Measurements from ENCODE around the gene SLC5A6.
"Not testable (repeated sequence)": the region's sequence is repeated elsewhere in the genome, so short reads cannot be mapped to it uniquely, and the experiment has no call there.

The SLC5A6 gene

GRCh38 chr2:27203741-27204140 is 8.3 kb downstream of the SLC5A6 start:
- DNase-seq: no peak

- DNase-seq: no peak
These were observed 9.2 kb downstream of the SLC5A6 start for GRCh38 chr2:27202854-27203253.

GRCh38 chr2:27201675-27202074 is 10.4 kb downstream of the SLC5A6 start:
- no peak for DNase-seq

GRCh38 chr2:27199241-27199640 is 12.8 kb downstream of the SLC5A6 start:
- no peak for DNase-seq

GRCh38 chr2:27198627-27199026 is 13.4 kb downstream of the SLC5A6 start:
- DNase-seq: no peak

GRCh38 chr2:27198068-27198467 is 14.0 kb downstream of the SLC5A6 start:
- DNase-seq: not testable (repeated sequence)

- DNase-seq: not testable (repeated sequence)
These were observed 16.3 kb downstream of the SLC5A6 start for GRCh38 chr2:27195799-27196198.

GRCh38 chr2:27194538-27195354 is 17.3 kb downstream of the SLC5A6 start:
- DNase-seq: no peak

- peak; percentile 49 to 66 for DNase-seq
These were observed 20.8 kb downstream of the SLC5A6 start for GRCh38 chr2:27191070-27191829.

GRCh38 chr2:27189989-27190388 is 22.1 kb downstream of the SLC5A6 start:
- DNase-seq: no peak

- DNase-seq: no peak
These were observed 25.3 kb downstream of the SLC5A6 start for GRCh38 chr2:27186613-27187345.

- DNase-seq: no peak
These were observed 26.6 kb downstream of the SLC5A6 start for GRCh38 chr2:27185331-27186026.

- DNase-seq: no peak
These were observed 28.0 kb downstream of the SLC5A6 start for GRCh38 chr2:27184115-27184514.

GRCh38 chr2:27182346-27182745 is 29.7 kb downstream of the SLC5A6 start:
- no peak for DNase-seq

GRCh38 chr2:27179344-27180000 is 32.6 kb downstream of the SLC5A6 start:
- no peak for DNase-seq

GRCh38 chr2:27178469-27178868 is 33.6 kb downstream of the SLC5A6 start:
- DNase-seq: no peak

GRCh38 chr2:27177441-27178351 is 34.4 kb downstream of the SLC5A6 start:
- DNase-seq: no peak

GRCh38 chr2:27175781-27176180 is 36.3 kb downstream of the SLC5A6 start:
- DNase-seq: not testable (repeated sequence)

- DNase-seq: no peak
These were observed 36.7 kb downstream of the SLC5A6 start for GRCh38 chr2:27175330-27175729.

GRCh38 chr2:27174638-27175037 is 37.4 kb downstream of the SLC5A6 start:
- no peak for DNase-seq

GRCh38 chr2:27171351-27171848 is 40.7 kb downstream of the SLC5A6 start:
- no peak for DNase-seq
